ENCODE results near the gene UBE2B.

GRCh38 chr5:134406390-134406789, 35.0 kb downstream of the UBE2B start:
- TF ChIP-seq POLR2AphosphoS5 (IDR thresholded peaks at IDR 0.05; ENCODE audit: low read depth, low read length) (no peak), TCF12 (IDR thresholded peaks at IDR 0.05) (no peak), EZH2phosphoT487 (IDR thresholded peaks at IDR 0.05; ENCODE audit: borderline replicate concordance, low read depth) (no peak), RCOR1 (IDR thresholded peaks at IDR 0.05; ENCODE audit: low read length) (no peak), REST (IDR thresholded peaks at IDR 0.05; ENCODE audit: low read depth, low read length) (no peak), CTCF (IDR thresholded peaks at IDR 0.05) (no peak), SMC3 (IDR thresholded peaks at IDR 0.05; ENCODE audit: low read depth, low read length) (no peak), FOXJ3 (CRISPR knock-in tag; IDR thresholded peaks at IDR 0.05) (no peak), ZBTB33 (IDR thresholded peaks at IDR 0.05; ENCODE audit: borderline replicate concordance, low read depth) (no peak), EP300 (IDR thresholded peaks at IDR 0.05; ENCODE audit: borderline replicate concordance in 1 of 2, low read depth in 1 of 2, low read length in 1 of 2) (no peak), CHD2 (IDR thresholded peaks at IDR 0.05; ENCODE audit: low read length, partially characterized antibody) (no peak), USF2 (IDR thresholded peaks at IDR 0.05; ENCODE audit: borderline replicate concordance, low read depth, low read length) (no peak), YY1 (IDR thresholded peaks at IDR 0.05; ENCODE audit: low read depth) (no peak)
